Caco-2 (cell line): ENCODE results near the gene PLK5. TPM values are rescaled to one million over a fixed set of nuclear protein-coding genes. Genes with fewer than 3 reads are reported as not detected.

Experiments used
- BruUV-seq: library from RNA; stranded (reverse); fragments of 400-500 nt; replicated peaks from 2 replicates; lab custom pipeline; 2021; lab: Mats Ljungman, UMichigan
- CTCF ChIA-PET: fragments of 300-600 bp; sonication (Branson Sonifier 250); formaldehyde crosslinking; loops from one replicate; lab custom pipeline; 2022; ENCODE audit warnings: antibody characterized with exemption; lab: Charles Lee
- POLR2A ChIA-PET: fragments of 300-600 bp; sonication (Branson Sonifier 250); formaldehyde crosslinking; loops from one replicate; lab custom pipeline; 2022; ENCODE audit warnings: antibody characterized with exemption; lab: Charles Lee
- DNase-seq, 2 experiments: peaks; one replicate each; pipeline versions ENCODE4 v3.0.0 to v3.0.0-alpha.2; 2020 to 2022
- H3K27me3 ChIP-seq: replicated peaks from 2 replicates; pipeline ENCODE4 v1.6.0; 2011; ENCODE audit warnings: low read length; ENCODE audit not compliant: control insufficient read depth, insufficient read depth
- H3K36me3 ChIP-seq: 2 replicates; pipeline ENCODE4 v1.5.1; 2011; ENCODE audit warnings: low read length; ENCODE audit not compliant: control insufficient read depth, insufficient read depth
- H3K4me1 ChIP-seq: fragments of 250-450 bp; sonication (Bioruptor Pico); 2 replicates; pipeline ENCODE4 v1.5.1; 2020; ENCODE audit warnings: mild to moderate bottlenecking
- H3K4me3 ChIP-seq: 2 replicates; pipeline ENCODE4 v1.5.1; 2011; ENCODE audit warnings: low read depth, mild to moderate bottlenecking, control low read depth, low read length
- H3K9me3 ChIP-seq: fragments of 250-450 bp; sonication (Bioruptor Pico); 2 replicates; pipeline ENCODE4 v1.5.1; 2020; ENCODE audit warnings: mild to moderate bottlenecking, moderate library complexity
- H3K27ac Mint-ChIP-seq: one replicate; pipeline ENCODE4 v1.8.0; 2022; ENCODE audit warnings: mixed read lengths; ENCODE audit not compliant: unreplicated experiment
- H3K27me3 Mint-ChIP-seq: one replicate; pipeline ENCODE4 v1.8.0; 2022; ENCODE audit warnings: mixed read lengths; ENCODE audit not compliant: insufficient read depth, unreplicated experiment
- H3K36me3 Mint-ChIP-seq: one replicate; pipeline ENCODE4 v1.8.0; 2022; ENCODE audit warnings: mild to moderate bottlenecking, mixed read lengths; ENCODE audit not compliant: insufficient read depth, unreplicated experiment
- H3K4me1 Mint-ChIP-seq: one replicate; pipeline ENCODE4 v1.8.0; 2022; ENCODE audit warnings: low read depth, mixed read lengths; ENCODE audit not compliant: unreplicated experiment
- H3K4me3 Mint-ChIP-seq: one replicate; pipeline ENCODE4 v1.8.0; 2022; ENCODE audit warnings: mild to moderate bottlenecking, moderate library complexity, mixed read lengths; ENCODE audit not compliant: unreplicated experiment
- H3K9me3 Mint-ChIP-seq: one replicate; pipeline ENCODE4 v1.8.0; 2022; ENCODE audit warnings: mixed read lengths; ENCODE audit not compliant: unreplicated experiment
- CTCF ChIP-seq, 2 experiments: fragments of 200-600 bp in 1 of 2; IDR thresholded peaks; 1 replicate in 1 of 2; 2 replicates in 1 of 2; pipeline versions ENCODE4 v1.5.1 to v1.8.0; 2011 to 2022; ENCODE audit warnings: antibody characterized with exemption in 1 of 2, control low read depth in 1 of 2, inconsistent platforms in 1 of 2, low read depth in 1 of 2, low read length in 1 of 2, mild to moderate bottlenecking in 1 of 2, moderate library complexity in 1 of 2; ENCODE audit not compliant: insufficient read depth in 1 of 2, severe bottlenecking in 1 of 2, unreplicated experiment in 1 of 2
- intact Hi-C: fragments of 100-400 bp; cut with micrococcal nuclease; formaldehyde crosslinking; loops from one replicate; pipeline ENCODE4 v1.10.0; 2022; ENCODE audit not compliant: unreplicated experiment
- total RNA-seq: library from RNA; stranded (reverse); gene quantifications from 2 replicates; pipeline ENCODE4 v1.2.3, GENCODE V29; 2022

The PLK5 gene
- total RNA-seq, 1 experiment from 2014 or later = not detected

GRCh38 chr19:1582201-1582600, 58.3 kb downstream of the PLK5 start:
- ChIA-PET CTCF (no interaction called here), POLR2A (no interaction called here)
- BruUV-seq = no TSS peak
- no peaks in the 10 kb centered on the region for H3K9me3 Mint-ChIP-seq
- no peak for DNase-seq
- no peak overlapping the region for H3K4me3 Mint-ChIP-seq
- H3K27me3 ChIP-seq = no peaks in the 10 kb centered on the region
- no peak overlapping the region for H3K27ac Mint-ChIP-seq
- intact Hi-C loops = no loop called here
- H3K9me3 ChIP-seq = no peaks in the 10 kb centered on the region
- H3K4me3 ChIP-seq = no peak overlapping the region
- no peaks in the 10 kb centered on the region for H3K36me3 ChIP-seq
- H3K4me1 Mint-ChIP-seq = no peaks in the 10 kb centered on the region
- H3K36me3 Mint-ChIP-seq = peaks cover 74% of the 10 kb centered on the region
- no peaks in the 10 kb centered on the region for H3K27me3 Mint-ChIP-seq
- no peaks in the 10 kb centered on the region for H3K4me1 ChIP-seq
- TF ChIP-seq CTCF (IDR thresholded peaks at IDR 0.05; ENCODE audit: insufficient read depth in 1 of 2, low read depth in 1 of 2, low read length in 1 of 2, severe bottlenecking in 1 of 2, unreplicated experiment in 1 of 2) = no peak

- Mint-ChIP-seq H3K27ac (no peak overlapping the region), H3K9me3 (no peaks in the 10 kb centered on the region), H3K36me3 (peaks cover 68% of the 10 kb centered on the region), H3K4me1 (no peaks in the 10 kb centered on the region), H3K27me3 (no peaks in the 10 kb centered on the region), H3K4me3 (no peak overlapping the region)
- no peaks in the 10 kb centered on the region for H3K27me3 ChIP-seq
- no peak for TF ChIP-seq CTCF (IDR thresholded peaks at IDR 0.05; ENCODE audit: insufficient read depth in 1 of 2, low read depth in 1 of 2, low read length in 1 of 2, severe bottlenecking in 1 of 2, unreplicated experiment in 1 of 2)
- intact Hi-C loops = no loop called here
- no peaks in the 10 kb centered on the region for H3K36me3 ChIP-seq
- POLR2A ChIA-PET = no interaction called here
- no peaks in the 10 kb centered on the region for H3K9me3 ChIP-seq
- BruUV-seq = no TSS peak
- H3K4me3 ChIP-seq = no peak overlapping the region
- H3K4me1 ChIP-seq = no peaks in the 10 kb centered on the region
- CTCF ChIA-PET = no interaction called here
- no peak for DNase-seq
Measured at GRCh38 chr19:1584500-1585242, 60.8 kb downstream of the PLK5 start.

- Histone ChIP-seq H3K4me3 (no peak overlapping the region), H3K27me3 (no peaks in the 10 kb centered on the region), H3K36me3 (no peaks in the 10 kb centered on the region), H3K9me3 (no peaks in the 10 kb centered on the region), H3K4me1 (peaks cover under 1% of the 10 kb centered on the region; the same call in 1 of the 2 replicates)
- Mint-ChIP-seq H3K4me3 (no peak overlapping the region), H3K27me3 (no peaks in the 10 kb centered on the region), H3K36me3 (peaks cover 62% of the 10 kb centered on the region), H3K9me3 (no peaks in the 10 kb centered on the region), H3K27ac (no peak overlapping the region), H3K4me1 (no peaks in the 10 kb centered on the region)
- no peak for DNase-seq
- no TSS peak for BruUV-seq
- CTCF ChIA-PET = no interaction called here
- TF ChIP-seq CTCF (IDR thresholded peaks at IDR 0.05; ENCODE audit: insufficient read depth in 1 of 2, low read depth in 1 of 2, low read length in 1 of 2, severe bottlenecking in 1 of 2, unreplicated experiment in 1 of 2) = no peak
- POLR2A ChIA-PET = no interaction called here
- intact Hi-C loops = no loop called here
Measured at GRCh38 chr19:1585243-1585580, 61.3 kb downstream of the PLK5 start.

Other genes starting within 250 kb of the PLK5 start
- gene FAM174C, start 248.5 kb upstream of the PLK5 start, total RNA-seq = 51.0 and 56.3 TPM in 2 replicates
- gene EFNA2, start 238.2 kb upstream of the PLK5 start, total RNA-seq = 18.6 and 20.6 TPM in 2 replicates
- gene NDUFS7, start 140.2 kb upstream of the PLK5 start, total RNA-seq = 111 and 114 TPM in 2 replicates
- 67.3 and 75.7 TPM in 2 replicates for gene GAMT, start 122.5 kb upstream of the PLK5 start, total RNA-seq
- gene DAZAP1, start 116.5 kb upstream of the PLK5 start, total RNA-seq = 165 and 180 TPM in 2 replicates
- 1,192 and 1,341 TPM in 2 replicates for gene RPS15, start 85.7 kb upstream of the PLK5 start, total RNA-seq
- 9.5 and 11.3 TPM in 2 replicates for gene APC2, start 74.0 kb upstream of the PLK5 start, total RNA-seq
- 41.9 and 45.4 TPM in 2 replicates for gene C19orf25, start 44.9 kb upstream of the PLK5 start, total RNA-seq
- gene PCSK4, start 33.7 kb upstream of the PLK5 start, total RNA-seq = 6.4 and 9.8 TPM in 2 replicates
- gene REEP6, start 32.9 kb upstream of the PLK5 start, total RNA-seq = 50.2 and 61.5 TPM in 2 replicates
- gene ADAMTSL5, start 11.1 kb upstream of the PLK5 start, total RNA-seq = 23.9 and 26.2 TPM in 2 replicates
- 50.6 and 52.1 TPM in 2 replicates for gene MEX3D, start 44.2 kb downstream of the PLK5 start, total RNA-seq
- gene MBD3, start 68.8 kb downstream of the PLK5 start, total RNA-seq = 89.3 and 95.3 TPM in 2 replicates
- 222 and 238 TPM in 2 replicates for gene UQCR11, start 81.4 kb downstream of the PLK5 start, total RNA-seq
- 147 and 162 TPM in 2 replicates for gene TCF3, start 128.5 kb downstream of the PLK5 start, total RNA-seq
- not detected in 2 replicates for gene ONECUT3, start 229.4 kb downstream of the PLK5 start, total RNA-seq